OCI-LY3 (cell line): ENCODE measurements around the gene KLHL2.
"Not testable (repeated sequence)": the region's sequence is repeated elsewhere in the genome, so short reads cannot be mapped to it uniquely, and the experiment has no call there.

ENCODE experiments used
- H2AFZ ChIP-seq: fragments of 200-600, 300-600 bp; shearing (Covaris generic); 2 replicates; pipeline ENCODE4 v1.6.0; 2014; ENCODE audit warnings: antibody characterized with exemption, low read depth, low read length
- H3K27ac ChIP-seq: fragments of 200-600, 300-600 bp; sonication (generic); 2 replicates; pipeline ENCODE4 v1.5.1; 2014; ENCODE audit warnings: mild to moderate bottlenecking, low read length, moderate library complexity, mixed read lengths
- H3K27me3 ChIP-seq: fragments of 200-600, 300-600 bp; sonication (generic); 2 replicates; pipeline ENCODE4 v1.6.1; 2014; ENCODE audit warnings: low read depth, low read length, mixed read lengths
- H3K36me3 ChIP-seq: fragments of 200-600, 300-600 bp; sonication (generic); replicated peaks from 2 replicates; pipeline ENCODE3; 2014; ENCODE audit warnings: low read depth, low read length, mixed read lengths
- H3K4me1 ChIP-seq: fragments of 300-600, 200-600 bp; sonication (generic); 2 replicates; pipeline ENCODE4 v1.6.1; 2014; ENCODE audit warnings: low read length, mixed read lengths
- H3K4me2 ChIP-seq: fragments of 200-600, 300-600 bp; sonication (generic); 2 replicates; pipeline ENCODE4 v1.6.1; 2014; ENCODE audit warnings: low read length, mixed read lengths
- H3K4me3 ChIP-seq: fragments of 300-600, 200-600 bp; sonication (generic); 2 replicates; pipeline ENCODE4 v1.5.1; 2014; ENCODE audit warnings: antibody characterized with exemption, mild to moderate bottlenecking, low read length, moderate library complexity
- H3K79me2 ChIP-seq: fragments of 300-600, 200-600 bp; shearing (Covaris generic); 2 replicates; pipeline ENCODE4 v1.6.1; 2014; ENCODE audit warnings: mild to moderate bottlenecking, low read length, mixed read lengths
- H3K9ac ChIP-seq: fragments of 300-600, 200-600 bp; shearing (Covaris generic); 2 replicates; pipeline ENCODE4 v1.6.0; 2014; ENCODE audit warnings: mild to moderate bottlenecking, low read length, moderate library complexity
- H3K9me3 ChIP-seq: fragments of 200-600, 300-600 bp; shearing (Covaris generic); 2 replicates; pipeline ENCODE4 v1.6.1; 2014; ENCODE audit warnings: low read length, mixed read lengths; ENCODE audit not compliant: insufficient read depth
- H4K20me1 ChIP-seq: fragments of 200-600, 300-600 bp; sonication (generic); 2 replicates; pipeline ENCODE4 v1.6.1; 2016; ENCODE audit warnings: low read length, mixed read lengths; ENCODE audit not compliant: insufficient read depth
- CTCF ChIP-seq: fragments of 200-600, 300-600 bp; sonication (generic); IDR thresholded peaks from 2 replicates; pipeline ENCODE4 v1.5.1; 2014; ENCODE audit warnings: antibody characterized with exemption, low read length, low read depth
- EZH2phosphoT487 ChIP-seq: fragments of 200-600 bp; shearing (Covaris generic); IDR thresholded peaks from 2 replicates; pipeline ENCODE4 v1.6.1; 2018; ENCODE audit warnings: antibody characterized with exemption, mixed run types, low read depth

The KLHL2 gene

GRCh38 chr4:165335163-165335703 is 127.9 kb downstream of the KLHL2 start:
- H4K20me1 ChIP-seq, result peaks cover 97% of the 10 kb centered on the region
- peaks cover 94% of the 10 kb centered on the region for H3K36me3 ChIP-seq
- H3K4me1 ChIP-seq, result peaks cover 31% of the 10 kb centered on the region
- no peak overlapping the region for H3K27ac ChIP-seq
- no peak overlapping the region for H3K4me3 ChIP-seq
- no peak overlapping the region for H3K4me2 ChIP-seq
- no peaks in the 10 kb centered on the region for H3K27me3 ChIP-seq
- H3K9me3 ChIP-seq, result no peaks in the 10 kb centered on the region
- no peak overlapping the region for H2AFZ ChIP-seq
- no peak overlapping the region for H3K9ac ChIP-seq
- H3K79me2 ChIP-seq, result peaks cover 90% of the 10 kb centered on the region
- TF ChIP-seq CTCF, result no peak
- no peak for TF ChIP-seq EZH2phosphoT487

DNA sequence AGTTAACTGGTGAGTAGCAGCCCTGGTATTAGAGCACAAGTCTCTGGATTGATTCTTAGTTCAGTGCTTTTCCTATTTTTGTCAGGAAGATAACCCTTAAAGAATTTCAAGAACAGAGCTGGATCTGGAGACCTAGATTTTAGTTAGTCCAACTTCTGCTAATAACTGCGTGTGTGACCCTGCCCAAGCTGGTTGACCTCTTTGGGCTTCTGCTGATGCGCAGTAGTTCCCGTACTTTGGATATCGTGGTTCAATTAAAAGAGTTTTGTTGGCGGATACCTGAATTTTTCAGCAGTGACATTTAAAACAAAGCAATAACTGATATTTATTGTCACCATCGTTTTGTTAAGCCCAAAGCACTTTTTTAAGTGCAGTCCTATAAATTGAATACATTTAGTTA is 129.4 kb downstream of the KLHL2 start:
- no peak overlapping the region for H3K4me2 ChIP-seq
- no peak for TF ChIP-seq EZH2phosphoT487
- no peak for TF ChIP-seq CTCF
- no peak overlapping the region for H3K4me3 ChIP-seq
- H3K27me3 ChIP-seq, result no peaks in the 10 kb centered on the region
- peaks cover 82% of the 10 kb centered on the region for H3K79me2 ChIP-seq
- no peak overlapping the region for H3K27ac ChIP-seq
- no peaks in the 10 kb centered on the region for H3K9me3 ChIP-seq
- H4K20me1 ChIP-seq, result peaks cover 97% of the 10 kb centered on the region
- H3K36me3 ChIP-seq, result peaks cover 93% of the 10 kb centered on the region
- H3K9ac ChIP-seq, result no peak overlapping the region
- H2AFZ ChIP-seq, result no peak overlapping the region
- peaks cover 16% of the 10 kb centered on the region for H3K4me1 ChIP-seq

- H3K9ac ChIP-seq, H3K4me1 ChIP-seq, H3K4me2 ChIP-seq, H3K27me3 ChIP-seq, H3K27ac ChIP-seq, H2AFZ ChIP-seq, H3K9me3 ChIP-seq, H3K4me3 ChIP-seq: not testable (repeated sequence)
- Histone ChIP-seq H3K36me3 (peaks cover 60% of the 10 kb centered on the region), H3K79me2 (peaks cover 26% of the 10 kb centered on the region), H4K20me1 (peaks cover 62% of the 10 kb centered on the region)
Measured at GRCh38 chr4:165342340-165342739, 135.0 kb downstream of the KLHL2 start.

DNA sequence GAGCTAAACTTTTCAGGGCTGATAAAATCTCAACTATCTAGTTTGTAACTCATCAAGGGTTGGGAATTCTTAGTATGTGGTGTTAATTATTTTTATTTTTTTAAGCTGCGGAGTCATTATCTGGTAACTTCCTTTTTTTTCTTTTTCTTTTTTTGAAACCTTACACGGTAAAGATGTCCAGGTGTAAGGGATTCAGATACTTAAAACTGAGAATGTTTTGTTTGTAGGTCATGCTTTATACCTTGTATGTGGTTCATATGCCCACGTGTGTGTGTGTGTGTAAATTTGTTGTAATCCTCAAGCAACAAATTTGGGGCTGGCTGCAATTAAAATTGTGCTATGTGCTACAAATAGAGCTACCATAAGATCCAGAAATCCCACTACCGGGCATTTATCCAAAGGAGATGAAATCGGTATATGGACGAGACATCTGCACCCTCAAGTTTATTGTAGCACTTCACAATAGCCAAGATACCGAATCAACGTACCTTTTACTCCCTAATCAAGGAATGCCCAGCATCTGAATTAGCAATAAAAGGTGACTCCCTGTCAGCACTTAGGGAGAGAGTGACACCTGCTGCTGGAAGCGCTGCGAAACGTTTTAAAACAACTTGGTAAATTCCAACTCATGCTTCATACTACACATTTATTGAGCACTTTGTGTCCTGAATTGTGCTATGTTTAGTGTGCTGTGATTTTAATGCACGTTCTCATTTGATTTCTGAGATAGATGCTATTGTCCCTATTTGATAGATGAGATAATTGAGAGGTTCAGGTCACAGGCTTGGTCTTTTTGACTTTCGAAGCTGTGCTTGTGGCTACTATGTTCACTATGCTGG is 136.2 kb downstream of the KLHL2 start:
- TF ChIP-seq CTCF (peak; percentile 54), EZH2phosphoT487 (no peak)
- H3K4me1 ChIP-seq, result no peaks in the 10 kb centered on the region
- no peak overlapping the region for H3K9ac ChIP-seq
- peaks cover 52% of the 10 kb centered on the region for H4K20me1 ChIP-seq
- no peak overlapping the region for H2AFZ ChIP-seq
- H3K27ac ChIP-seq, result no peak overlapping the region
- no peaks in the 10 kb centered on the region for H3K9me3 ChIP-seq
- no peak overlapping the region for H3K4me2 ChIP-seq
- no peak overlapping the region for H3K4me3 ChIP-seq
- peaks cover 50% of the 10 kb centered on the region for H3K36me3 ChIP-seq
- no peaks in the 10 kb centered on the region for H3K27me3 ChIP-seq
- H3K79me2 ChIP-seq, result peaks cover 16% of the 10 kb centered on the region
